H1 (cell line): ENCODE results near the gene USP54. TPM values are rescaled to one million over a fixed set of nuclear protein-coding genes. Genes with fewer than 3 reads are reported as not detected.

ENCODE experiments used
- CREB1 ChIP-seq: IDR thresholded peaks from 2 replicates; pipeline ENCODE4 v1.6.1; 2012; ENCODE audit warnings: inconsistent platforms
- RXRA ChIP-seq: IDR thresholded peaks from 2 replicates; pipeline ENCODE4 v1.6.1; 2011; ENCODE audit warnings: low read depth, mild to moderate bottlenecking, low read length, moderate library complexity; ENCODE audit not compliant: insufficient read depth
- SP1 ChIP-seq: IDR thresholded peaks from 2 replicates; pipeline ENCODE4 v1.6.1; 2011; ENCODE audit warnings: low read depth, low read length
- SP2 ChIP-seq: IDR thresholded peaks from 2 replicates; pipeline ENCODE4 v1.6.1; 2012; ENCODE audit warnings: mild to moderate bottlenecking, low read length, inconsistent platforms
- SRF ChIP-seq: IDR thresholded peaks from 2 replicates; pipeline ENCODE4 v1.6.1; 2011; ENCODE audit warnings: mild to moderate bottlenecking, low read depth, low read length, moderate library complexity
- ZNF274 ChIP-seq: IDR thresholded peaks from 2 replicates; pipeline ENCODE4 v1.7.0; 2012; ENCODE audit warnings: low read length, borderline replicate concordance; ENCODE audit errors: extremely low read depth
- polyA plus RNA-seq, 7 experiments: library from polyadenylated mRNA; depleted of rRNA in 3 of 7; stranded (reverse) in 5 of 7; unstranded in 2 of 7; fragments of >200 nt in 5 of 7; fragments of 200-250 nt in 2 of 7; gene quantifications; 1 replicate in 5 of 7; 2 replicates in 1 of 7; 4 replicates in 1 of 7; pipeline versions ENCODE4 v1.2.1 to v1.2.3, GENCODE V29; 2011 to 2013; ENCODE audit warnings: missing spikeins in 2 of 7, mixed read lengths in 2 of 7
- total RNA-seq: library from RNA; stranded (reverse); fragmentation: NEBNext Ultra II Directional; extraction: Animal tissue kit (Norgen Biotek cat#: 25700); gene quantifications from 2 replicates; pipeline ENCODE4 v1.2.1, GENCODE V29; 2021

Gene USP54
- total and polyA plus RNA-seq, 2 of the 8 experiments (the other 6 are each of a cell fraction or from before 2014, with no cell fraction given), result 46.2 to 65.6 TPM

DNA sequence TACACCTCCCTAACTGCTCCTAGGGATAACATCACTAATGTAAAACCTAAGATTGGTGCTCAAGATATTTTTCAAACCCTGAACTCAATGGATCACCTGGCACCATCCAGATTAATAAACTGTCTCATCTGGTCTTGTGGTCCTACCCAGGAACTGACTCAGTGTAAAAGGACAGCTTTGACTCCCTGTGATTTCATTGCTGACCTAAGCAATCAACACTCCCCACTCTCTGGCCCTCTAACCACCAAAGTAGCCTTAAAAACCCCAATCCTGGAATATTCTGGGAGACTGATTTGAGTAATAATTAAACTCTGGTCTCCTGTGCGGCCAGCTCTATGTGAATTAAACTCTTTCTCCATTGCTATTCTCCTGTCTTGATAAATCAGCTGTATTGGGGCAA is 6.2 kb upstream of the USP54 start (continued):
- TF ChIP-seq RXRA (no peak), SP2 (no peak), SP1 (no peak), ZNF274 (no peak), SRF (no peak), CREB1 (no peak)
- TF ChIP-seq, all 59 proteins: peak for 0
